GM19452 (cell line): Measurements from ENCODE around the gene POGLUT2.

Experiments used
- ATAC-seq: cut with Tn5 transposase; IDR thresholded peaks from one replicate; pipeline ENCODE4 v1.9.1; 2021; ENCODE audit not compliant: unreplicated experiment

Gene POGLUT2

DNA sequence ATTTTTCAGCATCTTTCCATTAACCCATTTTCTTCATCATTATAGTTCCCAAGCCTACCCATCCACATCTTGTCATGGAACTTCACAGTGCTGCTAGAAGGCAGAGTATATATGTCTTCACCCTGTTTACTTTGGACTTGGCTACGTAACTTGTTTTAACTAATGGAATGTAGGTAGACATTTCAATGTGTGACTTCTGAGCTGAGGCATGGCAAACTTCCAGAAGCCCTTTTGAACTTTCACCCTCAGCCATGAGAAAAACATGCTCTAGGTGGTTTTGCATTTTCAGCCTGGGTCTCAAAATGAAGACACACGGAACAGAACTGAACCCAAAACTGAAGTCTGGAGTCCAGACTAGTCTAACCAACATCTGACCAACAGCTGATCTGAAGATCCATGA, 28.3 kb downstream of the POGLUT2 start:
- ATAC-seq: no peak

DNA sequence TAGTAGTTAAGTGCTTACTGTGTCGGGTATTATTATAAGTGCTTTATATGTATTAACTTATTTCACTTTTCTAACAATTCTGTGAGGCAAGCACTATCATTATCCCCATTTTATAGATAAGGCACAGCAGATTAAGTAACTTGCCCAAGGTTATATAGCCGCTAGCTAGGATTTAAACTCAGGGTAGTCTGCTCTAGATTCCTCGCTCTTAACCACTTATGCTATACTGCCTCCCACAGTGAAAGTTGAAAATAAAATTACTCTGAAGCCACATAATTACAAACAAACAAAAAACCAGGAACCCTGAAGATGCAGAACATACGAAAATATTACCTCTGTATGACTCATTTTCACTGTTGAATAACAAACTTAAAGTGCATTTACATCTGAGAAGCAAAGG, 29.1 kb downstream of the POGLUT2 start:
- ATAC-seq: no peak

DNA sequence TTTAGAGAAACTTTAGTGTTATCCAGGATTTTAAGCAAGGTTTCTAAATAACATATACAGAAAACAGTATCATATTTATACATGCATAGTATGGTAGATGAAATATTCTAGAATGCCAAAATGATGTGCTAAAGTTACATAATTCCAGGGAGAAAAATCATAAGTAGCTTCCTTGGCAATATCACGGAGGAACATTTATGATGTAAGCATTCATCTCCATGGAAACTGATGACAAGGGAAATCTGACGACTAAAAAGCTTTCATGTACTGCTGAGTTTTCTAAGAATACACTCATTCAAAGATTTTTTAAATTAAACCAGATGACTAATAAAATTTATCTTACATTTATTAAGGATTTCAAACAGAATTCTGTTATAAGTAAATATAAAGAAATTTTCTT, 29.9 kb downstream of the POGLUT2 start:
- ATAC-seq: no peak

DNA sequence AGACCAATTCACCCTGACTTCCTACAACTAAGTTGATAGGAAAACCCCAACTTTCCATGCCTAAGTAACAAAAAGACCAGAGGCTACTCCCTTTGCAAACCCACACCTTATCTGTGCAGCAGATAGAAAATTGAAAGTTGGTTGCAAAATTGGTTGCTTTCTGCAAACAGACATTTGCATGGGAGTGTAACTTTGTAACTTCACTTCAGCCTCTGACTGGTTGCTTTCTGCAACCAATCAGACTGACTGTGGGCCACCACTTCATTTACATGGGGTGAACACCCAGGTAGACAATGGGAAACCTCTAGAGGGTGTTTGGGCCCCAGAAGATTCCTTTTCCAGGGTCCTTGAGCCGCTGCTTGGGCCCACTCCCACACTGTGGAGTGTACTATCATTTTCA, 35.0 kb downstream of the POGLUT2 start:
- ATAC-seq: no peak

DNA sequence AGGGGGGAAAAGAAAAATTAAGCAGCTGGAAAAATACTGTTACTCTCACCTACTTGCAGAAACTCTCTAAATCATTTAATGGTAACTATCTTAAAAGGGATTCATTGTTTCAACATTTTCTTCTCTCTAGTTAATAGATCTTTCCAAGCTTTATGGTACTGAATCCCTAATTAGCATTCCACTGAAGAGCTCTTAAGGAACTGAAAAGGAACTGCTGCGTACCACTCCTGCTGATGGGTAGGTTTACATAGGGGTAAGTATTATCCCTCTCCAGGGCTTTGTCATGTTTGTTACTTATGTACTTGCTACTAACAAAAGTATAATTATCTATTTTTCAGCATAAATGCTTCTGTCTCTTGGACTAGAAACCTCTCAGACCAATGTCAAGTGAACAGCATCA, 37.7 kb downstream of the POGLUT2 start:
- no peak for ATAC-seq

DNA sequence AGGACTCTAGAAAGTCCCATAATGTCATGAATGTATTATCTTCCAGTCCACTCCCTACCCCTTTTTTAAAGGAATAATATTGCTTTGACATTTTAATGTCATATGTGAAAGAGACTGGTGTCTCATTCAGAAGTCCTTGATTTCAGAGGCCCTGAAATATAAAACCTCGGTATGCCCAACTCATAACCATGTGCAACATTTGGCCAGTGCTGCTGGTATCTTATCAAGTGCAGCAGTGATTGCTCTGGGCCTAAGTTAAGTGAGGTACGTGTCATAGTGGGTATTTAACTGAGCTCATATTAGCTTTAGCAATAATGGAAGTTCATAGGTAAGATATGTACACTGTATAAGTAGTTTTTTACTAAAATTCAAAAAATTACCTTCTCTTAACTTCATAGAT, 39.9 kb downstream of the POGLUT2 start:
- no peak for ATAC-seq

DNA sequence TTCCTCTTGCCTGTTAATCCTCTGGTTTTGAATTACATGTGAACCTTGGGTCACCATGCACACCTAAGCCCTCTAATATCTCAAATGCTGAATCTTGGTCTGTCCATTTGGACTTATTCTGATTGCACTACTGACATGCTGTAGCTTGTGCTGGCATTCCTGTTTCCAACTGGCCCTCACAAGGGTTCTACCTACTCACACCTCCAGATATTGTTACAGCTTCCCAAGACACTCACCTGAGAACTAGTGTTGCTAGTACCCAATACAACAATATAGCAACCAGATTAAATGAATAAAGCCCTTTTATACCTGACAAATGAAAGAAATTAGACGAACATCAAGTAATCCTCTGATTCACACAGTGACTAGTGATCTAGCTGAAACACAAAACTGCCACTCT, 41.8 kb downstream of the POGLUT2 start:
- ATAC-seq: no peak

DNA sequence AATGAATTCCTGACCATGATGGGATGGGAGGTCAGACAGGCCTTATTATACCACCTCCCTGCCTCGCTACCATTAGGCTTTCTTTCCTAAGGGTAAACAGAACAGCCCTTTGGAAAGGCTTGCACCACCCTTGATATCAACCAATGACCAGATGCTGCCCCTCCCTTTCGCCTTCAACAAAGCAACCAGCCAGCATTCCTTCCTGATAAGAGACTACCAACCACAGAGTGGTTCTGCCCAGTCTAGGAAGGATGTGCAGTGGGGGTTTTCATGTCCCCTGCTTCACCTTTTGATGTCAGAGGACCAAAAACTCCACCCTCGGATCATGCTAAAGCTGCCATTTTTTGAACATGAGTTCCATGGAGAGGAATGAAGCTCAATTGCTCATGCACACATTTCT, 46.9 kb downstream of the POGLUT2 start:
- no peak for ATAC-seq

DNA sequence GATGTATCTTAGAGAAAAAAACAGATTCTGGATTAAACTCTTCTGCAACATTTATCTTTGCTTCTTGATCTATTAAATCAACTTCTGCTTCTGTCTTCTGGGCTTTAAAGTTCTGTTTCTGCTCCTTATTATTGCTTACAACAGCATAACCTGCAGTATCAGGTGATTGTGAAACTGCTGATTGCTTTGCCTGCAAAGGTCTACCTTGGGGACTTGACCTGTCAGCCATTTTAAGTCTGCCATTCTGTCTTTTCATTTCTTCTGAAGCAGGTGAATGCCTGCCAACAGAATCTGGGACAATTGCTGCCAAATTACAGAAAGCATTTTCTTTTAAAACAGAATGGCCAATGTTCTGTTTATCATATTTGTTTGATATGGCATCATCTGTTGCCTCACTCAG, 56.3 kb downstream of the POGLUT2 start:
- no peak for ATAC-seq

DNA sequence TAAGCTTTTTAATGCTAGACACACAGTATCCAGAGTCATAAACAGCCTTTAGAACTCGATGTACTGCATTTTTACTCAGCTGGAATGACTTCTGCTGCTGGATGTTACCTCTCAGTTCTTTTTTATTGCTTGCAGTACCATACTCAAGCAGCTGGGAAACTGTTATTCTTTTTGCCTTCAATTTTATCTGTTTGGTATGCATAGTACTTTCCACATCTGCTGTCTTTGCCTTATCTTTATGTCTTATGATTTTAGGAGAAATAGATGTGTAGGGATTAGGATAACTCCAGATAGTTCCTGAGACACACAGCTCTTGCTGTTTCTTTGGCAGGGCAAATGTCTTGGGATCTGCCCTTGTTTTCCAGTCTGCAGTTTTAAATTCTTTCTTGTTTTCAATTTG, 56.7 kb downstream of the POGLUT2 start:
- ATAC-seq: no peak
